Measurements from ENCODE around the gene KANSL1.
"Not testable (repeated sequence)": the region's sequence is repeated elsewhere in the genome, so short reads cannot be mapped to it uniquely, and the experiment has no call there.

Gene KANSL1

GRCh38 chr17:46192189-46192438, 1.1 kb downstream of the KANSL1 start:
- DNase-seq (ENCODE audit: low read depth in 2 of 2): no peak

GRCh38 chr17:46191322-46192188, 1.7 kb downstream of the KANSL1 start:
- no peak for DNase-seq (ENCODE audit: low read depth in 2 of 2)

- DNase-seq (ENCODE audit: low read depth in 2 of 2): no peak
Measured at GRCh38 chr17:46190763-46191162, 2.5 kb downstream of the KANSL1 start.

- DNase-seq (ENCODE audit: low read depth in 2 of 2): not testable (repeated sequence)
Measured at GRCh38 chr17:46186827-46187235, 6.4 kb downstream of the KANSL1 start.

- DNase-seq (ENCODE audit: low read depth in 2 of 2): no peak
Measured at GRCh38 chr17:46184696-46185095, 8.5 kb downstream of the KANSL1 start.

GRCh38 chr17:46183383-46183782, 9.8 kb downstream of the KANSL1 start:
- DNase-seq (ENCODE audit: low read depth in 2 of 2): not testable (repeated sequence)

- DNase-seq (ENCODE audit: low read depth in 2 of 2): no peak
Measured at GRCh38 chr17:46182961-46183360, 10.3 kb downstream of the KANSL1 start.

- DNase-seq (ENCODE audit: low read depth in 2 of 2): no peak
Measured at GRCh38 chr17:46181940-46182339, 11.3 kb downstream of the KANSL1 start.

GRCh38 chr17:46181316-46181715, 11.9 kb downstream of the KANSL1 start:
- DNase-seq (ENCODE audit: low read depth in 2 of 2): not testable (repeated sequence)

GRCh38 chr17:46180892-46181274, 12.3 kb downstream of the KANSL1 start:
- no peak for DNase-seq (ENCODE audit: low read depth in 2 of 2)

GRCh38 chr17:46180185-46180891, 12.9 kb downstream of the KANSL1 start:
- not testable (repeated sequence) for DNase-seq (ENCODE audit: low read depth in 2 of 2)

- no peak for DNase-seq (ENCODE audit: low read depth in 2 of 2)
Measured at GRCh38 chr17:46179375-46179999, 13.7 kb downstream of the KANSL1 start.

- DNase-seq (ENCODE audit: low read depth in 2 of 2): no peak
Measured at GRCh38 chr17:46178550-46179214, 14.5 kb downstream of the KANSL1 start.

GRCh38 chr17:46176975-46177374, 16.3 kb downstream of the KANSL1 start:
- no peak for DNase-seq (ENCODE audit: low read depth in 2 of 2)

GRCh38 chr17:46175891-46176290, 17.3 kb downstream of the KANSL1 start:
- no peak for DNase-seq (ENCODE audit: low read depth in 2 of 2)

GRCh38 chr17:46173153-46173552, 20.1 kb downstream of the KANSL1 start:
- DNase-seq (ENCODE audit: low read depth in 2 of 2): no peak

GRCh38 chr17:46171939-46172338, 21.3 kb downstream of the KANSL1 start:
- DNase-seq (ENCODE audit: low read depth in 2 of 2): no peak

GRCh38 chr17:46170639-46171429, 22.4 kb downstream of the KANSL1 start:
- no peak for DNase-seq (ENCODE audit: low read depth in 2 of 2)

GRCh38 chr17:46169913-46170638, 23.2 kb downstream of the KANSL1 start:
- no peak for DNase-seq (ENCODE audit: low read depth in 2 of 2)

GRCh38 chr17:46167826-46168569, 25.2 kb downstream of the KANSL1 start:
- DNase-seq (ENCODE audit: low read depth in 2 of 2): no peak

All from stimulated activated CD8-positive, alpha-beta memory T cell treated with anti-CD3 and anti-CD28 coated beads, Interleukin-2, amount 100 ng/mL, for 48 hours (primary cell).